Measurements from ENCODE around the gene ANO9.
"Not testable (repeated sequence)": the region's sequence is repeated elsewhere in the genome, so short reads cannot be mapped to it uniquely, and the experiment has no call there.

ANO9 gene

GRCh38 chr11:469684-470560 lies 28.1 kb upstream of the ANO9 start:
- DNase-seq, result no peak

DNA sequence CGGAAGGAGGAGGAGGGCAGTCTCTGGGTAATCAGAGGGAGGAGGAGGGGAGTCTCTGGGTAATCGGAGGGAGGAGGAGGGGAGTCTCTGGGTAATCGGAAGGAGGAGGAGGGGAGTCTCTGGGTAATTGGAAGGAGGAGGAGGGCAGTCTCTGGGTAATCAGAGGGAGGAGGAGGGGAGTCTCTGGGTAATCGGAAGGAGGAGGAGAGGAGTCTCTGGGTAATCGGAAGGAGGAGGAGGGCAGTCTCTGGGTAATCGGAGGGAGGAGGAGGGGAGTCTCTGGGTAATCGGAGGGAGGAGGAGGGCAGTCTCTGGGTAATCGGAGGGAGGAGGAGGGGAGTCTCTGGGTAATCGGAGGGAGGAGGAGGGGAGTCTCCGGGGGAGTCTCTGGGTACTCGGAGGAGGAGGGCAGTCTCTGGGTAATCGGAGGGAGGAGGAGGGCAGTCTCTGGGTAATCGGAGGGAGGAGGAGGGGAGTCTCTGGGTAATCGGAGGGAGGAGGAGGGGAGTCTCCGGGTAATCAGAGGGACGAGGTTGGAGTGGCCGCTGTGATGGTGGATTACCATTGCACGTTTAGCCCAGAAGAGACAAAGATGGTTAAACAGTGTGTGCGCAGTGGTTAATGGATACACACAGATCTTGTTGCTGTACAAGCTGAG lies 27.3 kb upstream of the ANO9 start:
- not testable (repeated sequence) for DNase-seq

- no peak for DNase-seq
Measured at GRCh38 chr11:468493-468892, 26.7 kb upstream of the ANO9 start.

GRCh38 chr11:468036-468435 lies 26.2 kb upstream of the ANO9 start:
- DNase-seq, result no peak

GRCh38 chr11:465896-466530 lies 24.2 kb upstream of the ANO9 start:
- DNase-seq, result no peak

- DNase-seq, result no peak
Measured at GRCh38 chr11:464316-464715, 22.5 kb upstream of the ANO9 start.

DNA sequence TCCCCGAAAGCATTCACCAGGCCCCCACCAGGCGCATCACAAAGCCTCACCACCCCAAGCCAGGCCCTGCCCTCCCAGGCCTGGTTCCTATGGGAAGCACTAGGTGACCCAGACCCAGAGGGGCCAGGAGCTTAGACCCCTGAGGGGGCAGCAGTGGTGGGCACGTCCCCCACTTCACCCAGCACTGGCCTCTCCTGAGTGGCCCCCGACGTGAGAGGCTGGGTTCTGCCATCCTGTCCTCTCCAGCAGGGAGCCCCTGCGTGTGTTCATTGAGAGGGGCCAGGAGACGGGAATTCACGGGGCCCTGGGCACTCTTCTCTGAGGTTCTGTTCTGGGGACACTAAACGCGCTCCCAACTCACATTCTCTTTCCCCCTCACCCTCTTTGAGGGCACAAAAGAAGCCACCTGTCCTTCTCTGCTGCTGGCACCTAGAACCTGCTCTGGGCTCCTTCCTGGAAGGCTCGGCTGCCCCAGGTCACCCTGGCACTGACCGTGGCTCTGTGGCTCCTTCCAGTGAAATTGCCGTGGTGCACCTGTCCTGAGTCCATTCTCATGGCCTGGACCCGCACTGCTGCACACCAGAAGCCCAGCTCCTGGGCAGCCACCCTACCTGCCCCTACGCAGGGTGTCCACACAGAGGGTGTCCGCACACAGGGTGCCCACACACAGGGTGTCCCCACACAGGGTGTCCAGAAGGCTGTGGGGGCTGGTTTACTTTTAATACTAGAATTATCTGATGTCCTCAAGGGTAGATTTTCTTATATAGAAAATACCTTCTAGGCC lies 20.5 kb upstream of the ANO9 start:
- DNase-seq, result no peak

DNA sequence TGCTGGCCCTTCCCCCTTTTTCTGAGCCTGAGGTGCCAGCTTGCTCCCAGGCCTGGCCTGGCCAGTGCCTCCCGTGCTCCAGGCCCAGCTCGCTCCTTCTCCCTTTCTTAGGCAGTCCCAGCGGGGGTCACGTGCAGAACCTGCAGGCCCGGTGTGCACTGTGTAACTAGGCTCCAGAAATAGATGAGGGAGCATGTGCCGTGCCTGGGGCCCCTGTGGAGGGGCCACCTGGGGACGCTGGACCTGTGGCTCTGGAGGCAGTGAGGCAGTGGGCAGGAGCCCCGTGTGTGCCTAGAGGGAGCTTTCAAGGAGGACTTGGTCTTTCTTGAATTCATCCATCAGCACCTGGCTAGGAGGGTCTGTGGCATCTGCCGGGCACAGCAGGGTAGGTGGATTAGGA lies 19.8 kb upstream of the ANO9 start:
- DNase-seq, result no peak

DNA sequence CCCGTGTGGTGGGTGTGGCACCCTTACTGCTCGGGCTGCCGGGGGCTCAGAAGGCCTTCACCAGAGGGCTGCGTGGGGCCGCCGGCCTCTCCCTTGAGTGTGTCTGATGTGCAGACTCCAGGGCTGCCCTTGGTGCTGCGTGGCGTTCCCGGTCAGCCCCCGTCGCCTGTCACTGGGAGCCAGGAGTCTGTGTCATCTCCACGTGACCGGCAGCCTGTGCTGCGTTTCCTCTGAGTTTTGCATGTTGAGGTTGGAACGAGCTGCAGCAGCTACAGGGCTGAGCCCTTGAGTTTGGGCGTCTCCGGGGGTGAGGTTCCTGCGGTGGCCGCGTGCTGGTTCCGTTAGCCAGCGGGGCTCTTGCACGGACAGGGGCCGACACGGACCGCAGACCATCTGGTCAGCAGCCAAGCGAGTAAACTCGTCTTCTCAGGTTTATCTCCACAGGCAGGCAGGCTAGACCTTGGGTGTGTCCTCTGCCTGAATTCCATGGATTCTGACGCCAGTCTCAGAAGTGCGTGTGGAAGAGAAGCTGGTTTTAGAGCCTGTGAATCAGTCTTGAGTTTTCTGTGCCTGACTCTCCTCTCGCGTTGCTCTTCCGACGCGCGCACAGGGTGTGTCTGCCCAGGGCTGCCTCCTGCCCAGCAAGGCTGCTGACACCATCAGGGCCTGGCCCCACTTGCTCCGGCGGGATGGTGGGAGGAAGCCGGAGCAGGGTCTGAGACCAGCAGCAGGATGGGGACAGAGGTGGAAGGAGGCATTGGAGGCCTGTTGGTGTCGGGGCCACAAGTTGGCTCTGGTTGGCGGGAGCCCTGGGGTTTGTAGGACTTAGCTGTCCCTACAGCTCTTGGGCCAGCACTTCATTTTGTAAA lies 18.8 kb upstream of the ANO9 start:
- DNase-seq, result no peak

GRCh38 chr11:459511-460220 lies 17.9 kb upstream of the ANO9 start:
- no peak for DNase-seq

DNA sequence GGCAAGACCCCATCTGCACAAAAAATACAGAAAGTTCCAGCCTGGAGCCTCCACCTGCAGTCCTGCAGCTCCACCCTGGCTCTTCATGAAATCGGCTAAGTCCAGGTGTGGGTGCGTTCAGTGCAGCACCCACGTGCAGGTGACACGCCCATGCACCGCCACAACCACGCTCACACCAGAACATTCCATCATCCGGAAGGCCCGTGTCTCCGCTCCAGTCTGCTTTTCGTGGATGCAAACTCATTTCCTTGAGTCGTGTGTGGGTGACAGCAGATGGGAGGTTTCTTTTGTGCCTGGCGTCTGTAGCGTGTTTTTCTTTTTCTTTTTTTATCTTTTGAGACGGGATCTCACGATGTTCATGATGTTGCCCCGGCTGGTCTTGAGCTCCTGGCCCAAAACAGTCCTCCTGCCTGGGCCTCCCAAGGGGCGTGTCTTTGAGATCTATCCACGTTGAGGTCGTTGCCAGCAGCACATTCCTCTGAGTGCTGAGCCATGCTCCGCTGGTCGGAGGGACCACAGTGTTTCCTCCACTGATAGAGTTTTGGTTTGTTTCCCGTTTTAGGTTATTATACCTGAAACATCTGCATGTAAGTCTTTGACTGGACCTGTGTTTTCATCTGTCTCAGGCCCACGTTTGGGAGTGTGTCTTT lies 15.4 kb upstream of the ANO9 start:
- no peak for DNase-seq

- DNase-seq, result no peak
Measured at GRCh38 chr11:456533-456932, 14.7 kb upstream of the ANO9 start.

DNA sequence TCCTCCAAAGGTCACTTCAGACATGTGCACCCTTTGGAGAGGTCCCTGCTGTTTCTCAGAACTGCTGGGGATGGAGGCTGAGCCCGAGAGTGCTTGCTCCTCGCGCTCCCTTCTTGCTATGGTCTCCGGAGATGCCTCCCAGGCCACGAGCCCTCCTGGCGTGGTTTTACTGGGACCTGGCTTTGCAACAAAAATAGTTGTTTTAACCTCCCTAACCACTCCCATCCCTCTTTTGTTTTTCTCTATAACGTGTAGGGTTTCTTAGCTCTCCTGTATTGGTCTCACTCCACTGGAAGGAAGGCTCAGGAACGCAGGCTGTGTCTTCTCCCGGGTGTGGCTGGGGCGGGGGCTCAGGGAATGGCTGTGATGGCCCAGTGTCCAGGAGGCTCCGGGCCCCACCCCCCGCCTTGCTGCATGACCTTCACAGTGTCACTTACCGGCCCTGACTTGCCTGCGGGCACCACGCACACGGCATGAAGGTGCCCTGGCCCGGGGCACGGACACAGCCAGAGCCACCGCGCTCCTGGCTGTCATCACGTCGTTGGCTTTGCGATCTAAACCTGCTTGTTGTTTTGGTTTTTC lies 13.8 kb upstream of the ANO9 start:
- no peak for DNase-seq

DNA sequence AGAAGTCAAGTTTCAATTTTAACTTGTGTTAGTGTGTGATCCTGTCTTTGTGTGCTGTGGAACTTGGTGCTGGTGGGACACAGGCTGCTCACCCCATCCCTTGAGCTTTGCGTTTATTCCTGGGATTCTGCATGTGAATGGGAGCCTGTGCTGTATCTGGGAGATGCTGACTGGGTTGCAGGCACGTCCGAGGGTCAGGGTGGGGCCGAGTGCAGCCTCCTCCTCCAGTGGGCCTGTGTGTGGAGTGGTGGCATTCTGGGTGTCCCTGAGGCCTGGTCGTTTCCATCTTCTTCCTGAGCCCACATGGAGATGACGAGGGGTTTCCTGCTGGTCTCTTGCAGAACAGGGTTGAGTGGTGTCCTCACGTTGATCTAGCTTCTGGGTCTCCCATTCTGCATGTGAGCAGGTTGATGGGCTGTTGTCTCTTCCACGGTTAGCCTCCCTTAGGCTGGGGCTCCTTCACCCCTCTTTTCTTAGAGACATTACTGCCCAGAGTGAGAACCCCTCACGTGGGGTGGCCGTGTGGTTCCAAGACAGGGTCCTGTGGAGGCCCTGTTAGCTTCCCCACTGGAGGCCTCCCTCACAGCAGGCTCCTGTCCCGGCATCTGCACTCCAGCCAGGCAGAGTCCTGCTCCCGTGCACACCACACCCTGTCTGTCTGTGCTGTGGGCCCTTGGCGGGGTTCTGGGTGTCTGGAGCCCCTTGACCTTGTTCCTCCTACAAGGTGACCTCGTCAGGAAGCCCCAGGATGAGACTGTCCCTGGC lies 13.2 kb upstream of the ANO9 start:
- DNase-seq, result no peak

- DNase-seq, result no peak
Measured at GRCh38 chr11:454043-454442, 12.2 kb upstream of the ANO9 start.

GRCh38 chr11:453564-453963 lies 11.8 kb upstream of the ANO9 start:
- no peak for DNase-seq

GRCh38 chr11:452916-453527 lies 11.2 kb upstream of the ANO9 start:
- DNase-seq, result no peak

DNA sequence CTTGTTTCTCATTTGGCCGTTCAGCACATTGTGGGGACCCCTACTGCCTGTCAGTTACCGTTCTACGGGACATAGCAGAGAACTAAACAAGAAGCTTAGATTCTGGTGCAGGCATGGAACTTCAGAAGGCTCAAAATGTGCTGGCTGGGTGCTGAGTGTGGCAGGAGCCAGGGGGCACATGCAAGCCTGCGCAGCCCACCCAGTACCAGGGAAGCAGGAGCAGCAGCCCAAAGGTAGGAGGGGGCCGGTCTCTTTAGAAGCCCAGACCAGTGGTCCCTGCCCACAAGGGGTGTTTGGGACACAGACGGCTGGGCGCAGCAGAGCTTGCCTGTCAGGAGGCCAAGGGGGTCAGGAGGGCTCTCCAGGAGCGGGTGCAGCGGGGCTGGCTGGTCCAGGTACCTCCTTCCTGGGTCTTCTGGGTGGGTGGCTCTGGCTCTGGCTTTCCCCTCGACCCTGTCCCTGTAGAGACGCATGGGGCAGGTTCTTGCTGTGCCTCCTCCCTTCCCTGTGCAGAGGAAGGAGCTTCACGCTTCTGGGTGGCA lies 10.5 kb upstream of the ANO9 start:
- DNase-seq, result no peak

DNA sequence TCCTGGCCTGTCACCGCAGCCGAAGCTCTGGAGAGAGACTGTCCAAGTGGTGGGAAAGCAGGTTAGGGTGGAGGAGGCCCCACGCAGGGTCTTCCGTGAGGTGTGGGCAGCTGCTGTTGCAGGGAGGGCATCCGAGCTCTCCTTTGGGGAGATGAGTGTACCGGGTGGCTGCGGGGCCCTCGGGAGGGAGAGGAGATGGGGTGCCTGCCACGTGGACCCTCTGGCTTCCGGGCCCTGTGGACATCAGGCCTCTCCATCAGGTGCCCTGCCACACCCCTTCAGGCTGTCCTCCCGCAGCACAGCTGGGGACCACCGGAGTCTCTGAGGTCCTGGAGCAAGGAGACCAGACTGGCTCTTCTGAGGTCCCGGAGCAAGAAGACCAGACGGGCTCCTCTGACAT lies 9.9 kb upstream of the ANO9 start:
- no peak for DNase-seq
